SIG-M5 treated with dmso at 0.1 percent for 504 hours (cell line): Measurements from ENCODE around the gene SLC16A11.
"Not testable (repeated sequence)": the region's sequence is repeated elsewhere in the genome, so short reads cannot be mapped to it uniquely, and the experiment has no call there.

Experiments used
- DNase-seq: peaks from one replicate; lab custom pipeline; 2025; ENCODE audit not compliant: unreplicated experiment; lab: John Stamatoyannopoulos, UW

The SLC16A11 gene

DNA sequence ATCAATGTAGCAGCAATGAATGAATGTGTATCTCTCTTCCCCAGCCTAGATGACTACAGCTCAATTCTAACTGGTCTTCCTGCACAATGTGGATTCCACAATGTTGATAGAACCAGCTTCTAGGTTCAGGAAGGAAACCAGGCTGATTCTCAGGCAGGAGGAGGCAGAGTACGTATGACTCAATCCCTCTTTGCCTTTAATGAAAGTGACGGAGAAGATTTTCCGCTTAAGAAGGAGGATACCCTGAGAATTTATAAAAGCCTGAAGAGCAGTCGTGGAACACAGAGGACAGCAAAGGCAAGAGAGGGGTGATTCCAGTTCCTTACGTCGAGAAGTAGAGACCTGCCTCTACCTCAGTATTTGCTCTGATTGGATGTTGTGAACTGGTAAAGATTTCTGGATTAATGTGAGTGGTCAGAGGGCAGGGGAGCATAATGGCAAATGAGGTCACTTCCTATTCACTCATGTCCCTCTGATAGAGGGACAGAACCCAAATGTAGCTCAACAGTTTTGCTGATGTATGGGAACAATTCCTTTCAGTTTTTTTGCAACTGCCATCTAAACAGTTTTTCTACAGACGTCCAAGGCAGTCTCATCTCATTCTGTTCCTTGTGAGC is 15.0 kb upstream of the SLC16A11 start:
- no peak for DNase-seq

DNA sequence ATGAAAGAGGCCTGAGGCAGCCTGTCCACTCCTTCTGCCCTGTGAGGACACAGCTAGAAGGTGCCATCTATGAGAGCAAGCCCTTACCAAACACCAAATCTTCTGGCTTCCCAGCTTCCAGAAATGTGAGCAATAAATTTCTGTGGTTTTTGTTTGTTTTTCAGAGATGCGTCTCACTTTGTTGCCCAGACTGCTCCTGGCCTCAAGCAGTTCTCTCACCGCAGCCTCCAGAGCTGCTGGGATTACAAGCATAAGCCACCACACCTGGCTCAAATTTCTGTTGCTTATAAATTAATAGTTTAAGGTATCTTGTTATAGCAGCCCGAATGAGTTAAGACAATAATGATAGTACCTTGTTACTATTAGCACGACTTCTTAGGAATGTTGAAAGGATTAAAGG is 12.5 kb upstream of the SLC16A11 start:
- no peak for DNase-seq

- not testable (repeated sequence) for DNase-seq
These were observed 6.7 kb upstream of the SLC16A11 start for GRCh38 chr17:7050583-7050982.

DNA sequence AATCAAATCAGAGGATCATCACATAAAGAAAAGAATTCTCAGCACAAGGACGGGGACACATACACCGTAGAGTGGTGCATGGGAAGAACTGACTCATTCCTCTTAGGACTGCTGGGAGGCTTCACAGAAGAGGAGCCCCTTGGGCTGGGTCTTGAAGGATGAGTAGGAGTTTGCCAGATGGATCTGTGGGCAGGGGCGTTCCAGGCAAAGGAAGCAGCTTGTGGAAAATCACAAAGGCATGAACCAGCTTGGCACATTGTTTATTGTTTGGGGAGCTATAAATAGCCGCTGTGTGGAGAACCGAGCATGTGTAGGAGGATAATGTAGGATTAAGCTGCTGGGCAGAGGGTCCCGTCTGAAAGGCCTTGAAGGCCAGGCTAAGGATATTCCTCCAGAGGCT is 5.1 kb upstream of the SLC16A11 start:
- DNase-seq = no peak

GRCh38 chr17:7047566-7047965 is 3.7 kb upstream of the SLC16A11 start:
- DNase-seq = no peak

GRCh38 chr17:7046725-7047397 is 3.0 kb upstream of the SLC16A11 start:
- peak; percentile 32 for DNase-seq

DNA sequence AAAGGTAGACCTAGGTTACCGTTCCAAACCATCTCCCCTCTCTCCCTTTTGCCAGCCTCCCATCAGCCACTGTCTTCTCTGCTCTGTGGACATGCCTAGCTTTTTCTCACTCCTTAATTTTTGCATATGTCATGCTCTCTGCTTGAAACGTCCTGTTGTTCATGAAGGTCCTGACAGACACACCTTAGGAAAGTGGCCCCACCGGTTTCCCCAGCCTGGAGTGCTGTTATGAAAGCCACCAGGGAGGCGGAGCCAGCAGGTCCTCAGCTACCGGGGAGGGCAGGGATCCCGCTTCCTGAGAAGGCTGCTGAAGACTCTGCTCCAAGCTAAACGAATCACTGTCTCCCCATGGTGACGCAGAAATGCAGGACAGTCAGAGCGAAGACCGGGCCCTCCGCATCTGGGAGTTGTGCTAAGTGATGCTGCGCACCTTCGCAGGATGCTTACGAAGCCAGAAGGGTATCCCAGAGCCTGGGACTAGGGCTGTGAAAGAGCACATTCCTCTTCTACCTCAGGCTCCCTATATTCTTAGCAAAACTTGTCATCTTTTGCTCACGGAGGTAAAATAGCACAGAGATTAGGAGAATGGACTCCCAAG is 2.3 kb upstream of the SLC16A11 start:
- DNase-seq = peak; percentile 18

DNA sequence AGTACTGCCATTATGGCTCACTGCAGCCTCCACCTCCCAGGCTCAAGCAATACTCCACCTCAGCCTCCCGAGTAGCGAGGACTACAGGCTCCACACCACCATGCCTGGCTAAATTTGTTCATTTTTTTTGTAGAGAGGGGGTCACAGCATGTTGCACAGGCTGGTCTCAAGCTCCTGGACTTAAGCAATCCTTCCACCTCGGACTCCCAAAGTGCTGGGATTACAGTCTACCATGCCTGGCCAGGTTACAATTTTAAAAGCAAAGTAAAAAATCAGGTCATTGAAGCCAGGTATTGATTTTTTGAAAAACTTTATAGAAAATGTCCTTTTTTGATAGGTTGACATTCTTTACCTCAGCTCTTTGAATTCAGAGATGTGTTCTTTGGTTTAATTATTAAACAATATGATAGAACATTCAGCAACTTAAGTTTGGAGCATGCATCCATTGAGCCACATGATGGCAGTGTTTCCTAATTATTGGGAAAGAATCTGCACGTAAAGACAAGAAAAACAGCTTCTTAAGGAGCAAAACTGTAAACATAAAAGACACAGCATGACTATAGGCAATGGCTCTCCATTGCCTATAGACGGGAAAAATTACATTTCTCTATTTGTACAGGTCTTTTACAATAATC is 1.7 kb upstream of the SLC16A11 start:
- DNase-seq = peak; percentile 61

GRCh38 chr17:7043182-7043496 is 753 bp downstream of the SLC16A11 start:
- DNase-seq = no peak

- DNase-seq = no peak
These were observed 1.3 kb downstream of the SLC16A11 start for GRCh38 chr17:7042501-7043181.

GRCh38 chr17:7041607-7042500 is 2.0 kb downstream of the SLC16A11 start:
- DNase-seq = no peak

DNA sequence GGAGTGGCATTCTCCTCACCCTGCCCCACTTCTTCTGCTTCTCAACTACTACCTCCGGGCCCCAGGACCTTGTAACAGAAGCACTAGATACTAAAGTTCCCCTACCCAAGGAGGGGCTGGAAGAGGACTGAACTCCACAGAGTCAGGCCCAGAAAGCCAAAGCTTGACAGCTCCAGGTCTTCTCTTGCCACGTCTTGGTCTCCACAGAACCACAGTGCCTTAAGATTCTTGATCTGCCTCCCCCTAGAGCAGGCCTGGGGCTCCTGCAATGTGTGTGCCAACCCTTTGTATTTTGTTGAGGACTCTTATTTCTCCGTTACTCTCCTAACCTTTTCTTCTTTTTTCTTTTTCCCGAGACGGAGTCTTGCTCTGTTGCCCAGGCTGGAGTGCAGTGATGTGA is 4.1 kb downstream of the SLC16A11 start:
- no peak for DNase-seq

GRCh38 chr17:7038025-7038862 is 5.6 kb downstream of the SLC16A11 start:
- DNase-seq = no peak

GRCh38 chr17:7035591-7036368 is 8.1 kb downstream of the SLC16A11 start, which contains the start of gene SLC16A13:
Gene SLC16A13 (plus strand): TSS chr17:7036015. CDS start chr17:7036383, 368 bp downstream.
- DNase-seq = peak; percentile 97

DNA sequence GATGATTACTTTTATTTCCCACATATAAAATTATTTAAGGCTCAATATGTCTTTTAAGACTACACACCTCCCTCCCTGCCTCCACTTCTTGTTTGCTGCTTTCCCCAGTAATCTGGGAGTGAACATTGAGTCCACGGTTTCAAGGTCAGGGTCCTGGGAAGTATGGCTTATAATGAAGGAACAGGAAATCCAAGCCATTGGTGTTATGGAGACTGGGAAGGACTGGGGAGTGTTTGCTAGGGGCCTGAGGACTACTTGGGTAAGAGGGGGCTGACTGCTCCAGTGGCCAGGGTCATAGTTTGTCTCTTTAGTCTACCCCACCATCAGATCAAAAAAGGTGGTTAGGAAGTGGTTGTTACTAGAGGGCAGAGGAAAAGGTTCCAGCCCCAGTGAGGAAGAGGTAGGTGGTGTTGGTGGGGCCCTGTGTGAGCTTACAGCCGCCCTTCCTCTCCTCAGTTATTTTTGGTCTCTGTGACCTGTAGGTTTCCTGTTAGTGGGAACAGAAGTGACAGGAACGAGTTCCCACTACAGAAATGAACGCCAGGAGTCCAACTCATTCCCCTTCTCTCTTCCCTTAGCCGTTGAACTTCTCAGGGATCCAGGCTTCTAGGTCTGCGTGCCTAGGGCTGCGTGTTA is 8.8 kb downstream of the SLC16A11 start:
- DNase-seq = peak; percentile 44

GRCh38 chr17:7029659-7030058 is 14.2 kb downstream of the SLC16A11 start:
- DNase-seq = no peak

GRCh38 chr17:7029096-7029495 is 14.8 kb downstream of the SLC16A11 start:
- DNase-seq = no peak

DNA sequence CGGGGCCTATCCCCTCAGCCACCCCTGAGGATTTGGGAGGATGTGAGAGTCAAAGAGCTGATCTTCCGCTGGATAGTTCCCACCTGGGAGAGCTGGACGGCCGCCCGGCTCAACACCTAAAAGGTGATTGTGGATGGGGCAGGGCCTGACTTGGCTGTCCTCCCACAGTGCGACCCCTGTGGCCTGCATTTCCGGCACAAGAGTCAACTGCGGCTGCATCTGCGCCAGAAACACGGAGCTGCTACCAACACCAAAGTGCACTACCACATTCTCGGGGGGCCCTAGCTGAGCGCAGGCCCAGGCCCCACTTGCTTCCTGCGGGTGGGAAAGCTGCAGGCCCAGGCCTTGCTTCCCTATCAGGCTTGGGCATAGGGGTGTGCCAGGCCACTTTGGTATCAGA is 16.6 kb downstream of the SLC16A11 start:
- DNase-seq = no peak
